HG03520 (cell line): ENCODE data around the gene RRP36.
"Not testable (repeated sequence)": the region's sequence is repeated elsewhere in the genome, so short reads cannot be mapped to it uniquely, and the experiment has no call there.

Experiments
- ATAC-seq: cut with Tn5 transposase; IDR thresholded peaks from one replicate; pipeline ENCODE4 v1.9.1; 2021; ENCODE audit warnings: mild to moderate bottlenecking, moderate library complexity; ENCODE audit not compliant: unreplicated experiment

The RRP36 gene

GRCh38 chr6:43036712-43037111 is 15.3 kb downstream of the RRP36 start:
- no peak for ATAC-seq

- no peak for ATAC-seq
Measured at GRCh38 chr6:43037197-43037596, 15.8 kb downstream of the RRP36 start.

DNA sequence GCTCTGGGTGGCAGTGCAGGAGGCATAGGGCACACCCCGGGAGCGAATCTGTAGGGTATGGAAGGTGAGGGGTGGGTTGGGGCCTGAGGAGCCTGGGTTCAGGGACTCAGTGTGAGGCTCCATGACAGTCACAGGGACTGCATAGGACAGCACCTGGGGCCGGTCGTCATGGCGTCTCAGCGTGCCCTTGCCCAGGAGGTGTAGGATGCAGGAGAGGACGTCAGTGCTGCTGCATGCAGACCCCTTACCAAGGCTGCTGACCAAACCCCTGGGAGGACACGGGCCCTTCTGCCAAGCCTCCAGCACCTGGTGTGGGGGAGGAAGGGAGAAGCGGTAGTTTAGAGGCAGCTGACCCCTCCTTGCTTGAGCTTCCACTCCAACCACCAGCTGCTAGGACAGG is 16.3 kb downstream of the RRP36 start:
- no peak for ATAC-seq

DNA sequence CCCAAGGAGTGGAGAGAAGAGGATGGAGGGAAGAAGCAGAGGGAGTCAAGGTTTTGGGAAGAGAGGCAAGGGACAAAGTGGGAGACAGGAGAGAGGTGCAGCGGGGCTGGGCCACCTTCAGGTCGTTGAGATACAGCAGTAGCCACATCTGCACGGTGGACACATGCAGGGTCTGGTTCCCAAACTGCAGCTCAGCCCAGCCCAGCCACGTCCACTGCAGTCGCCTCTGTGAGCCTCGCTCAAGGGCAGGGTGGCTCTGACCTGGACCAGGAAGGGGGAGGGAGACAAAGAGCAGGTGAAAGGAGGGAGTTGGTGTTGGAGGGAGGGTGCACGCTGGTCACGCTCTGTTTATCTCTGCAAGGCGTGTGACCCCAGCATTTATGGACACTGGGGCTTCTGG is 17.3 kb downstream of the RRP36 start:
- ATAC-seq: no peak

DNA sequence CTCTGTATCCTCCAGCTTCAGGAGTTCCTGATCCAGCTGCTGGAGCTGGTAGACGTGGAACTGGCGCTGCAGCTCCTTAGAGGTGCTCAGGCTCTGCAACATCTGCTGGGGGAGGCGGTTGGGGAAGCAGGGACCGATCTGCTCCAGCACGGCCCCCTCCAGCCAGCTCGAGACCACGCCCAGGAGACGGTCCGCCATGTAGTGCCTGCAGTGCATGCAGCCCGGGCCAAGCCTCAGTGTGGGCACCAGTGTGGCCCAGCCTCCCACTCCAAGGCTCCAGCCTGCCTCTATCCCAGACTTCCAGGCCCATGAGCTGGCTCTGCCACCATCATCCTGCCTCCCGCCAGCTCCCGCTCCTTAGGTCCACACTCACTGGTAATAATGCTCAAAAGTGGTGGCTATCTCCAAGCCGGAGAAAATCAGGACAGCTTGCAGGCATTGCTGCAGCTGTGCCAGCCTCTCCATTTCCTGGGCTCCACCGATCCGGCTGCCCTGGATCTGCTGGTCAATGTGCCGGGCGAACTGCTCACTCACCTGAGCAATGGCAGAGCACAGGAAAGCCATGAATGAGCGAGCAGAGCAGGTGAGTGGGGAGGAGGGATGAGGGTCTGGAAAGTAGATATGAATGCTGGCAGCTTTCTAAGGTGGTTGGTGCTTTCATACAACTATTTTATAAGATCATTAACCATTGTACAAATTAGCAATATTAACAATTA is 19.3 kb downstream of the RRP36 start:
- ATAC-seq: no peak

- not testable (repeated sequence) for ATAC-seq
Measured at GRCh38 chr6:43041475-43041874, 20.1 kb downstream of the RRP36 start.

DNA sequence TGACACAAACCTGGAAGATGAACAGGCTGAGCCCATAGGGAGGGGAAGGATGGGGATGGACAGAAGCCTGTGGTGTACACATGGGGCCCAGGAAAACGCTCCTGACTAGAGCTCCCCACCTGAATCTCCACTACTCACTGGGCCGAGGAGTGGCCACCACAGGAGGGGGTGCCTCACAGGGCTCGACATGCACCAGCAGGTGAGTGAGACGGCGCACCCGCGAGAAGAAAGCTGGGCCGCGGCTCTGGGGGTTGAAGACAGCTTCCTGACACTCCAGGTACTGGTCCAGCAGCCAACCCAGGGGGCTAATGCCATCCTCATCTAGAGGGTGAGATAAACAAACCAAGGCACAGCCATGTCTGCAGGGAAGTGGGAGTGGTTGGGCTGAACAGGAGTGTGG is 21.9 kb downstream of the RRP36 start:
- ATAC-seq: no peak

GRCh38 chr6:43045371-43045930 is 24.0 kb downstream of the RRP36 start:
- ATAC-seq: no peak

DNA sequence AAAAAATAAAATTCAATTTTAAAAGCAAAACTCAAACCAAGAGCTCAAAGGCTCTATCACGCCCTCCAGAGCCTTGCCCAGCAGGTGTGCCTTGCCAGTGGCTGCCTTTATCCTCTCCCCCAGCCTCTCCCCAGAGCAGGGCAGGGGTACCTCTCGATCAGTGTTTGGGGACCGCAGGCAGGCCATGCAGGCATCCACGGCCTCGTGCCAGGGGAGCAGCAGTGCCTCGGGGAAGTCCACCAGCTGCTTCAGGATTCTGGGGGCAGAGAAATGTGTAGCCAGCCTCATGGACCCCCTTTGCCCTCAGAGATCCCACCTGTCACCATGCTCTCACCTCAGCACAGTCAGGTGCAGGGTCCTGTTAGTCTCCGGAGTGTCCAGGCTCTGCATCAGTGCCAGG is 26.6 kb downstream of the RRP36 start:
- ATAC-seq: no peak

DNA sequence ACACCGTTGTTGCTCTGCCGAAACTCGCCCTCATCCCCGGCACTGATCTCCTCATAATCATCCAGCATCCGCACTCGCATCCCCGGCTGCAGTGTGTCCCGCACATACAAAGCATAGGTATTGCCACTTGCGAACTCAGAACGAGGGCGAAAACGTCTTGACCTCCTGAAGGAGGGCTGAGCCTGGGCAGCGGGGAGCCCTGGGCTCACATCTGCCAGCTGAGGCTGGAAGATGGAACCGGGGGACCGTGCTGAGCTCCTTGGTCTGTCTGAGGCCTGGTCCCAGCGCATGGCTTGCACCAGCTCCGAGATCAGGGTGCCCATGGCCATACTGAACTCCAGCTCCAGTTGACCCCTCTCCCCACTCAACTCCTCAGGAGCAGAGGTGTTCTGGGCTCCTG is 29.6 kb downstream of the RRP36 start:
- no peak for ATAC-seq

GRCh38 chr6:43052225-43052841 is 30.9 kb downstream of the RRP36 start:
- ATAC-seq: no peak

DNA sequence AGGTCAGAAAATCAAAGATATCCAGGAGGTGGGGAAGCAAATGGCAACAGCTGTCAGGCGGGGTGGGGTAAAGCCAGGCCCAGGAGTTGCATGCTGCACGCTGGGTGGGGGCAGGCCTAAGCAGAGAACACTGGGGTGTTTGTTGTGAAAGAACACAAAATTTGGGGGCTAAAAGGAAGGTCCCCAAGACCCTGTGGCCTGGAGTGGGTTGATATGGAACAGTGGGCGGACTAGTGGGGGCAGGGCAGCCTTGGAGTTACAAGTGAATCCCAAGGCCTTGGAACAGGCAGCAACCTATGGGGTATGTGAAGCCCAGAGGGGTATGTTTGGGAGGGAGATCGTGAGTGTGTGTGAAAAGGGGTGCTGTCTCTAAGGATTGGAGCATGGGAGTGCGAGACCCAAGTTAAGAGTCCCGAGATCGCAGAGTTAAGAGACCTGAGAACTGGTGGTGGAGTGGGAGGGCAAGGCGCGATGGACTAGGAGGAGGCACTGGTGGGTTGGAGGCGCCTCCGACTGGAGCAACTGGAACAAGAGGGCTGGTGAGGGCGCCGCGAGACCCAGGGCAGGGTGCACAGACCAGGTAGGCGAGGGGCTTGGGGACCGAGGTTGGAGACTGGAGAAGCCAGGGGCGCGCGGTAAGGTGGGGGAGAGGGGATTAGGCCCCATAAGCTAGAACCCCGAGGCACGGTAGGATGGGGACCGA is 31.6 kb downstream of the RRP36 start:
- ATAC-seq: no peak

GRCh38 chr6:43053545-43054205 is 32.3 kb downstream of the RRP36 start, which contains the start of gene CUL7:
CUL7 (minus strand) TSS chr6:43053851; CDS start chr6:43052788, 1,063 bp downstream.
- peak; percentile 81 for ATAC-seq

DNA sequence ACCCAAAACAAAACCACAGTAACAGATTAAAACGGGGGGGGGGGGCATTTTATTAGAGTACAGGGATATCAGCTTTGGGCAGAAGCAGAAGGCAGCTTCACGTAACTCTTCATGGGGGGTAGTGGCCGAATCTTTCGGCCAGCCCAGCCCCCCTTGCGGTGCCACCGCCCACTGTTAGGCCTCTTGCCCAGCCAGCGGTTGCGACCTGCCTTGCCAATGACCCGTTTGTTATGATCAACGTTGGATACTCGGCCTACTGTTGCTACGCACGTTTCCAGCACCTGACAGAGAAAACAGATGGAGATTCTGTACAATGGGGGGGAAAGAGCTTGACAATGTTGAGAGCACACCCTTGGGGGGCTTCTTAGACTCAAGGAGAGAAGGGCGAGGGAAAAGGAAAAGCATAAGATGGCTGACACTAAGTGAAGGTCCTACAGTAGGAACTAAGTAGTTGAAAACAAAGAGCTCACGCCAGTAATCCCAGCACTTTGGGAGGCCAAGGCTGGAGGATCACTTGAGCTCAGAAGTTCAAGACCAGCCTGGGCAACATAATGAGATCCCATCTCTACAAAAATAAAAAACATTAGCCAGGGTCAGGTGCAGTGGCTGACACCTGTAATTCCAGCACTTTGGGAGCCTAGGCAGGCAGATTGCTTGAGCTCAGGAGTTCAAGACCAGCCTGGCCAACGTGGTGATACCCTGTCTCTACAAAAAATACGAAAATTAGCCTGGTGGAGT is 33.0 kb downstream of the RRP36 start:
- ATAC-seq: no peak

GRCh38 chr6:43055966-43056365 is 34.5 kb downstream of the RRP36 start:
- ATAC-seq: no peak

DNA sequence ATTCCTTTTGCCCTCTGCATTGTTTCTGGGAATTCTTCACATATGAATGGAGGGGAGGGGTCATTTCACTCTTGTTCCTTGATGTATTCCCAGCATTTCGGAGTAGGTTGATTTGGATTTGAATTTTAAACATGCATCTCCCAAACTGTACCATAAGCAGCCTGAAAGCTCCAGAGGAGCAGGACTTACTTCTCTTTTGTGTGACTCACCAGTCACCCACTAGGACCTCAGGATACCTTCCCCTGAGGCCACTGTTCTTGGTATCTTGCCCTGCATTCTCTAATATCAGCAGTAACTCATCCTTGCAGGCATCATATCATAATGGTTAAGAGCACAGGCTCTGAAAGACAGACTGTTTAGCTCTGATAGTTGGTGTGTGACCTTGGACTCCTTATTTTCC is 37.1 kb downstream of the RRP36 start:
- ATAC-seq: no peak

DNA sequence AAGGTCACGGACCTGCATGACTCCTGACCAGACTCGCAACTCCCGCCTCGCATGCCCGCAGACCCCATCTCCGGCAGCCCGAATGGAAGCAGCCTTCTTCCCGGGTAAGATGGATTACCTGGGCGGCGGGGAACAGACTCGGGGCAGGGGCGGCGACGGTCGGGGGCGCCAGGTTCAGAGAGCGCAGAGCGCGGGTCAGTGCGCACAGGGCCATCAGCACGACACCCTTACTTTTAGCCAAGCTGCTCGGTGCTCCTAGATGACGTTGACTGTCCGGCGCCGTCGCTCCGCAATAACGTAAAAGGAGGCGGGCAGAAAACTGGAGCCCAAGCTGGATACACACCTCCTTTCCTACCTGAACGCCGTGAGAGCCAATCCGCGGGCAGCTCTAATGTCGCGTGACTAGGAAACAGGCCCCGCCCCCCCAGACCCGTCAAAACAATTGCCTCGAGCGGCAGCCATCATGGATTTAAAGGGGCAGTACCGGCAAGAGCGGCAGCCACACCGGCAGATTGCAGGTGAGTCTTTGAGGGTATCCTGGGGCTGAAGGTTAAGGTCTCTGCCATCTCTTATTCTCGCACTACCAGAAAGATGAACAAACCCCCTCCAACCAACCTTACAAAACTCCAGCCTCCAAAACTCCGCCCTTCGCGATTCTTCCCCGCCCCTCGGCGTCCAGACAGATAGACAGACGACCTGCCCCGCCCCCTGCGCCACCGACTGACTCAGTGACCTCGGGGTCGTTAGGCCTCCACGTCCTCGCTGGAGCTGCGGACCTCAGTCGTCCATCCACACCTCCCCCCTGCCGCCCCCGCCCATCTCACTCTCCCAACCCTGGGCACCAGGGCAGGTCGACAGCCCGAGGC is 38.0 kb downstream of the RRP36 start, which contains the start of the genes KLC4 and MRPL2:
Gene KLC4 (plus strand): TSS at position 464 of the 866 bp plus-strand sequence. CDS start 1,705 bp downstream, outside the sequence.
Gene MRPL2 (minus strand): TSS at position 267 of the 866 bp plus-strand sequence. CDS start 53 bp downstream, at position 214.
- ATAC-seq: peak; percentile 83

DNA sequence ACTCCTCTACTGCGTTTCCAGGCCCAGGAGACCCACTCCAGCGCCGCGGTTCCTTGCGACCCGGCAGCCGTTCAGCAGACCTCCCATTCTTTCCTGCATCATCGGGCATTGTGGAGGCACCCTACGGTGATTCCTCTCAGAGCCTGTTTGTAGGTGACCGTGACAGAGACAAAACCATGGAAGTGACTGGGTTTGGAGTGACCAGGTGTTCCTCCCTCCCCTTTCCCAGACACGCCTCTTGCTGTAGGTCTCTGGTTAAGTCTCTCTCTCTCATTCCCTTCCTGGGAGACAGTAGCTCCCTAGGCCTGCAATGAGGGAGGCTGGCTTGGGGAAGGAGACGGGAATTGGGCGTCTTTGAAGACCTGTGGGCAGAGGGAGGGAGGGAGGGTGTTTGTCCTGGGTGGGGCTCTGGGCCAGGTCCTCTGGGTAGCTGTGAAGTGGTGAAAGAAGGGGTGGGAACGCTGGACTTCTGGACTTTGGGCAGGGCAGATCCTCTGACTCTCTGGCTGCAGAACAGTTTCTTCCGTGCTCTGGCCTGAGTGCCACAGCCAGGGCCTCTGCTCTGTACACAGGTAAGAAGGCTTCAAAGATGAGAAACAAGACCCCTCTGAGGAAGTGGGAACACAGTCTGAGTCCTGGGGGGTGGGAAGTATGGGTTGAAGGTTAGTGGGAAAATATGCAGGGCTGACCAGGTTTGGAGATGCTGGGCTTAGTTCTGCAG is 38.8 kb downstream of the RRP36 start:
- ATAC-seq: peak; percentile 23
